A549 (cell line): ENCODE results near the gene DCP1A. TPM values are rescaled to one million over a fixed set of nuclear protein-coding genes. Genes with fewer than 3 reads are reported as not detected.

Experiments used
- ATAC-seq, 2 experiments: fragments of 200-7000 bp in 1 of 2; fragments of >200 bp in 1 of 2; cut with Nextera tagmentation in 1 of 2; cut with Tn5 transposase in 1 of 2; 3 replicates each; pipeline versions ENCODE4 v1.8.0 to v1.9.1; 2018 to 2020; ENCODE audit warnings: mild to moderate bottlenecking in 1 of 2, moderate library complexity in 1 of 2
- CTCF ChIA-PET: fragments of 300-600 bp; sonication (Branson Sonifier 250); formaldehyde crosslinking; extraction: SDS; loops from one replicate; lab custom pipeline; 2021; ENCODE audit warnings: antibody characterized with exemption, inconsistent platforms; lab: Yijun Ruan, JAX
- POLR2A ChIA-PET: fragments of 350-600 bp; formaldehyde crosslinking; extraction: SDS; loops from one replicate; lab custom pipeline; 2021; ENCODE audit warnings: antibody characterized with exemption, inconsistent platforms; lab: Yijun Ruan, JAX
- DNase-seq, 2 experiments: peaks; one replicate each; pipeline versions ENCODE4 v3.0.0 to v3.0.0-alpha.2; 2011 to 2016; ENCODE audit warnings: low read depth in 1 of 2, low spot score in 1 of 2
- FAIRE-seq: peaks from 2 replicates; lab custom pipeline; 2011; peaks lifted over from hg19 to GRCh38; lab: Jason Lieb, UNC
- H3K27ac ChIP-seq, 2 experiments: fragments of >200 bp; sonication (Bioruptor Twin); formaldehyde crosslinking; 3 replicates each; pipeline ENCODE4 v1.5.1; 2016 to 2017
- H3K4me1 ChIP-seq: fragments of >200 bp; sonication (Bioruptor Twin); formaldehyde crosslinking; 3 replicates; pipeline ENCODE4 v1.6.1; 2016
- H3K4me2 ChIP-seq: fragments of >200 bp; sonication (Bioruptor Twin); formaldehyde crosslinking; 3 replicates; pipeline ENCODE4 v1.6.1; 2016
- H3K4me3 ChIP-seq: fragments of >200 bp; sonication (Bioruptor Twin); formaldehyde crosslinking; 3 replicates; pipeline ENCODE4 v1.5.1; 2016
- H3K9me3 ChIP-seq: fragments of >200 bp; sonication (Bioruptor Twin); formaldehyde crosslinking; 3 replicates; pipeline ENCODE4 v1.6.1; 2016
- BCL3 ChIP-seq: fragments of >200 bp; sonication (Bioruptor Twin); formaldehyde crosslinking; IDR thresholded peaks from 3 replicates; pipeline ENCODE4 v1.6.1; 2016
- BHLHE40 ChIP-seq: IDR thresholded peaks from 2 replicates; pipeline ENCODE4 v1.6.1; 2012; ENCODE audit warnings: low read depth, low read length, inconsistent platforms
- CBX8 ChIP-seq: fragments of 200-600 bp; sonication (generic); IDR thresholded peaks from 2 replicates; pipeline ENCODE4 v1.6.1; 2016
- EHF ChIP-seq: fragments of 250-450 bp; sonication (Bioruptor Pico); IDR thresholded peaks from 2 replicates; pipeline ENCODE4 v1.5.0; 2020; ENCODE audit warnings: mild to moderate bottlenecking
- EHMT2 ChIP-seq: fragments of 200-600 bp; sonication (generic); IDR thresholded peaks from 2 replicates; pipeline ENCODE4 v1.6.1; 2016; ENCODE audit warnings: antibody characterized with exemption, low read depth, mild to moderate bottlenecking, moderate library complexity
- ELK1 ChIP-seq: fragments of 150-350 bp; IDR thresholded peaks from 2 replicates; pipeline ENCODE4 v1.6.1; 2014; ENCODE audit warnings: low read depth, mild to moderate bottlenecking, low read length
- ESRRA ChIP-seq: fragments of 150-350 bp; IDR thresholded peaks from 2 replicates; pipeline ENCODE4 v1.6.1; 2014; ENCODE audit warnings: mild to moderate bottlenecking, low read length, borderline replicate concordance
- GATA3 ChIP-seq: IDR thresholded peaks from 2 replicates; pipeline ENCODE4 v1.6.1; 2012; ENCODE audit warnings: borderline replicate concordance
- HEYL ChIP-seq: fragments of 250-450 bp; sonication (Bioruptor Pico); IDR thresholded peaks from 2 replicates; pipeline ENCODE4 v1.8.0; 2021; ENCODE audit warnings: mild to moderate bottlenecking, moderate library complexity
- HMGXB4 ChIP-seq: fragments of 250-450 bp; sonication (Bioruptor Pico); IDR thresholded peaks from 2 replicates; pipeline ENCODE4 v1.5.0; 2021; ENCODE audit warnings: mild to moderate bottlenecking, moderate library complexity, borderline replicate concordance
- HOXB13 ChIP-seq: fragments of 250-450 bp; sonication (Bioruptor Pico); IDR thresholded peaks from 2 replicates; pipeline ENCODE4 v1.5.0; 2020; ENCODE audit warnings: low read depth, mild to moderate bottlenecking, moderate library complexity
- KDM1A ChIP-seq: fragments of 200-600 bp; sonication (generic); IDR thresholded peaks from 2 replicates; pipeline ENCODE4 v1.6.1; 2016; ENCODE audit warnings: low read depth, mild to moderate bottlenecking
- MAZ ChIP-seq: fragments of 150-350 bp; IDR thresholded peaks from 2 replicates; pipeline ENCODE4 v1.6.1; 2014; ENCODE audit warnings: antibody characterized with exemption, low read depth, low read length, borderline replicate concordance
- NFE2L2 ChIP-seq: fragments of 150-350 bp; conservative IDR thresholded peaks from 2 replicates; pipeline ENCODE4 v1.6.1; 2014; ENCODE audit warnings: low read length
- NPAS2 ChIP-seq: fragments of 250-450 bp; sonication (Bioruptor Pico); IDR thresholded peaks from 2 replicates; pipeline ENCODE4 v1.8.0; 2022; ENCODE audit warnings: mild to moderate bottlenecking, moderate library complexity, borderline replicate concordance
- PHF8 ChIP-seq: fragments of 200-600 bp; sonication (generic); IDR thresholded peaks from 2 replicates; pipeline ENCODE4 v1.6.1; 2016; ENCODE audit warnings: low read depth, mild to moderate bottlenecking, antibody characterized with exemption, moderate library complexity, borderline replicate concordance
- RCOR1 ChIP-seq: fragments of 150-350 bp; IDR thresholded peaks from 2 replicates; pipeline ENCODE4 v1.6.1; 2014; ENCODE audit warnings: antibody characterized with exemption, low read length, low read depth
- SMC3 ChIP-seq: fragments of >200 bp; sonication (Bioruptor Twin); formaldehyde crosslinking; IDR thresholded peaks from 3 replicates; pipeline ENCODE4 v1.6.1; 2018; ENCODE audit warnings: inconsistent platforms
- TFCP2L1 ChIP-seq: fragments of 250-450 bp; sonication (Bioruptor Pico); IDR thresholded peaks from 2 replicates; pipeline ENCODE4 v1.5.0; 2021; ENCODE audit warnings: mild to moderate bottlenecking
- USF2 ChIP-seq: fragments of 450-650 bp; IDR thresholded peaks from 2 replicates; pipeline ENCODE4 v1.6.1; 2014; ENCODE audit warnings: antibody characterized with exemption
- ZFP36 ChIP-seq: fragments of 450-650 bp; IDR thresholded peaks from 2 replicates; pipeline ENCODE4 v1.6.1; 2014; ENCODE audit warnings: borderline replicate concordance; ENCODE audit not compliant: partially characterized antibody
- ZNF302 ChIP-seq: fragments of 250-450 bp; sonication (Bioruptor Pico); IDR thresholded peaks from 2 replicates; pipeline ENCODE4 v1.9.0; 2021; ENCODE audit warnings: inconsistent platforms, mild to moderate bottlenecking, moderate library complexity
- WGBS: methylation state at CpG from one replicate; pipeline ENCODE4 v1.1.6; 2017; ENCODE audit errors: missing lambda C conversion rate; 5-methylcytosine and 5-hydroxymethylcytosine counted together
- polyA plus RNA-seq, 4 experiments: library from polyadenylated mRNA; depleted of rRNA in 3 of 4; stranded (reverse); fragments of >200 nt; fragmentation: RNase III in 1 of 4; extraction: RNeasy Plus Mini Kit Qiagen cat#74134 plus additional on column Dnase treatment in 1 of 4; gene quantifications; 2 replicates in 3 of 4; 3 replicates in 1 of 4; pipeline ENCODE4 v1.2.3, GENCODE V29; 2011 to 2017

Gene DCP1A
- polyA plus RNA-seq, 2 of the 4 experiments (the other 2 are of a cell fraction), result 7.3 to 27.4 TPM

GRCh38 chr3:53331871-53332270, 15.5 kb downstream of the DCP1A start:
- WGBS, result 54% methylated on average over 1 of the region's 1 CpG
- POLR2A ChIA-PET, result no interaction called here
- Histone ChIP-seq H3K27ac (no peak overlapping the region), H3K4me2 (no peak overlapping the region), H3K4me1 (no peaks in the 10 kb centered on the region), H3K9me3 (no peaks in the 10 kb centered on the region), H3K4me3 (no peak overlapping the region)
- DNase-seq, result no peak
- CTCF ChIA-PET, result no interaction called here
- no peak for FAIRE-seq
- no peak for ATAC-seq
- TF ChIP-seq BHLHE40, result no peak
- no peak for TF ChIP-seq EHMT2
- no peak for TF ChIP-seq CBX8
- no peak for TF ChIP-seq KDM1A
- TF ChIP-seq PHF8, result no peak
- TF ChIP-seq ZNF302, result no peak
- TF ChIP-seq HEYL (CRISPR knock-in tag), result no peak
- no peak for TF ChIP-seq SMC3
- no peak for TF ChIP-seq RCOR1
- no peak for TF ChIP-seq GATA3
- TF ChIP-seq TFCP2L1 (CRISPR knock-in tag), result no peak
- no peak for TF ChIP-seq NFE2L2
- TF ChIP-seq MAZ, result no peak
- no peak for TF ChIP-seq ESRRA
- TF ChIP-seq USF2, result no peak
- TF ChIP-seq HMGXB4 (CRISPR knock-in tag), result no peak
- no peak for TF ChIP-seq ELK1

GRCh38 chr3:53329897-53330296, 17.4 kb downstream of the DCP1A start:
- FAIRE-seq (no peak), ATAC-seq (no peak), DNase-seq (no peak)
- Histone ChIP-seq H3K9me3 (no peaks in the 10 kb centered on the region), H3K4me3 (no peak overlapping the region), H3K27ac (no peak overlapping the region), H3K4me2 (no peak overlapping the region), H3K4me1 (peaks cover 4% of the 10 kb centered on the region; the same call in 1 of the 3 replicates)
- TF ChIP-seq ZFP36 (no peak), BCL3 (no peak), HOXB13 (no peak), NPAS2 (CRISPR knock-in tag) (no peak), EHF (CRISPR knock-in tag) (no peak), NFE2L2 (no peak), SMC3 (no peak), EHMT2 (no peak)
- ChIA-PET POLR2A (no interaction called here), CTCF (no interaction called here)
- 87% methylated on average over 1 of the region's 1 CpG for WGBS
